Chondrocyte (in vitro differentiated cells): ENCODE measurements around the gene VSTM4. TPM values are rescaled to one million over a fixed set of nuclear protein-coding genes. Genes with fewer than 3 reads are reported as not detected.

Experiments used
- DNase-seq: peaks from one replicate; pipeline ENCODE4 v3.0.0; 2021; ENCODE audit warnings: mixed read lengths, low spot score
- H3K27ac Mint-ChIP-seq: one replicate; pipeline ENCODE4 v1.8.0; 2021; ENCODE audit warnings: mild to moderate bottlenecking, moderate library complexity, mixed read lengths; ENCODE audit not compliant: unreplicated experiment
- H3K27me3 Mint-ChIP-seq: 2 replicates; pipeline ENCODE4 v1.8.0; 2021; ENCODE audit warnings: low read depth, mixed read lengths
- H3K36me3 Mint-ChIP-seq: 2 replicates; pipeline ENCODE4 v1.8.0; 2021; ENCODE audit warnings: low read depth, mixed read lengths
- H3K4me1 Mint-ChIP-seq: 2 replicates; pipeline ENCODE4 v1.8.0; 2021; ENCODE audit warnings: low read depth, mild to moderate bottlenecking, mixed read lengths
- H3K4me3 Mint-ChIP-seq: one replicate; pipeline ENCODE4 v1.8.0; 2021; ENCODE audit warnings: mild to moderate bottlenecking, moderate library complexity, mixed read lengths; ENCODE audit not compliant: unreplicated experiment
- H3K9me3 Mint-ChIP-seq: 2 replicates; pipeline ENCODE4 v1.8.0; 2021; ENCODE audit warnings: low read depth, mixed read lengths
- total RNA-seq: library from RNA; stranded (reverse); gene quantifications from 3 replicates; pipeline ENCODE4 v1.2.1, GENCODE V29; 2021
- TF ChIP-seq, protein P1 (sequence below): fragments of 200-600 bp; sonication (generic); IDR thresholded peaks from 2 replicates; pipeline ENCODE4 v1.5.0; 2021; ENCODE audit warnings: antibody characterized with exemption, mild to moderate bottlenecking, moderate library complexity

The VSTM4 gene
- total RNA-seq, 1 donor from 2014 or later, result 7.2 TPM

DNA sequence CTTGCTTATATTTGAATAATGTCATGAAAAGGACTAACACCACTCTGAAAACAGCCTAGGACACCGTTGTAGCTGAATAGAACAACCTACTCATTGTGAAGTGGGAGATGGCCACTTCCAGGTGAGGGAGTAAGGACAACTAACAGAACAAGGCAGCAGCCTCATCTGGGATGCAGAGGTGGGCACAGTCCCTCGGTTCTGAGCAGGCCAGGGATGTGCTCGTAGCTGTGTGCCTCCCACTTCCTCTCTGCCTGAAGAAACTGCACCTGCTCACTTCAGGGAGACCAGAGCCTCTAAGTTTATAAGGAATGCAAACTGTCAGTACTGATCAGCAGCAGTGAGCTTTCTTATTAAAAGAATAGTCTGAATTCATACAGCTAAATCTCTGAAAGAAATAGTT, 2.5 kb downstream of the VSTM4 start:
- no peak overlapping the region for H3K27ac Mint-ChIP-seq
- no peak for DNase-seq
- peaks cover 2% of the 10 kb centered on the region for H3K36me3 Mint-ChIP-seq
- no peak overlapping the region for H3K4me3 Mint-ChIP-seq
- H3K9me3 Mint-ChIP-seq, result no peaks in the 10 kb centered on the region
- peaks cover 23% of the 10 kb centered on the region for H3K4me1 Mint-ChIP-seq
- TF ChIP-seq, protein P1, sequence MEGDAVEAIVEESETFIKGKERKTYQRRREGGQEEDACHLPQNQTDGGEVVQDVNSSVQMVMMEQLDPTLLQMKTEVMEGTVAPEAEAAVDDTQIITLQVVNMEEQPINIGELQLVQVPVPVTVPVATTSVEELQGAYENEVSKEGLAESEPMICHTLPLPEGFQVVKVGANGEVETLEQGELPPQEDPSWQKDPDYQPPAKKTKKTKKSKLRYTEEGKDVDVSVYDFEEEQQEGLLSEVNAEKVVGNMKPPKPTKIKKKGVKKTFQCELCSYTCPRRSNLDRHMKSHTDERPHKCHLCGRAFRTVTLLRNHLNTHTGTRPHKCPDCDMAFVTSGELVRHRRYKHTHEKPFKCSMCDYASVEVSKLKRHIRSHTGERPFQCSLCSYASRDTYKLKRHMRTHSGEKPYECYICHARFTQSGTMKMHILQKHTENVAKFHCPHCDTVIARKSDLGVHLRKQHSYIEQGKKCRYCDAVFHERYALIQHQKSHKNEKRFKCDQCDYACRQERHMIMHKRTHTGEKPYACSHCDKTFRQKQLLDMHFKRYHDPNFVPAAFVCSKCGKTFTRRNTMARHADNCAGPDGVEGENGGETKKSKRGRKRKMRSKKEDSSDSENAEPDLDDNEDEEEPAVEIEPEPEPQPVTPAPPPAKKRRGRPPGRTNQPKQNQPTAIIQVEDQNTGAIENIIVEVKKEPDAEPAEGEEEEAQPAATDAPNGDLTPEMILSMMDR, result no peak
- H3K27me3 Mint-ChIP-seq, result no peaks in the 10 kb centered on the region

DNA sequence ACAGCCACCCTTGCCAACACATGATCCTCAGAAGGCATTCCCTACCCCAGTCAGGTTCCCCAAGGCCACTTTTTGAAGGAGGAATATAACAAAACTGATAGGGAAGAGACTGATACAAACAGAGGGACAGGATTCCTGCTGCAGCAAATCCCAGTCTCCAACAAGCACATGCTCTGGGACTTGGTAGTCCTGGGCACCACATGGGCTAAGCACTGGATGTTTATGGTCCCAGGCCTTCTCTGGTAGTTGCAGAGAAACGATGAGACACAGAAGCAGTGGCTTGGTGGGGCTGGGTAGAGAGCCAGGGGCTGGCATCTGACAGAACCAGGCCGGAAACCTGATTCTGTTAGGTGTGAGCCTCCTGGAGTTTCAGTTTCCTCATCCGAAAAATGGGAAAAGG, 3.2 kb downstream of the VSTM4 start:
- no peak overlapping the region for H3K27ac Mint-ChIP-seq
- H3K27me3 Mint-ChIP-seq, result no peaks in the 10 kb centered on the region
- TF ChIP-seq, protein P1, result no peak
- no peaks in the 10 kb centered on the region for H3K9me3 Mint-ChIP-seq
- H3K4me1 Mint-ChIP-seq, result peaks cover 24% of the 10 kb centered on the region
- no peak for DNase-seq
- peaks cover 2% of the 10 kb centered on the region for H3K36me3 Mint-ChIP-seq
- H3K4me3 Mint-ChIP-seq, result no peak overlapping the region

DNA sequence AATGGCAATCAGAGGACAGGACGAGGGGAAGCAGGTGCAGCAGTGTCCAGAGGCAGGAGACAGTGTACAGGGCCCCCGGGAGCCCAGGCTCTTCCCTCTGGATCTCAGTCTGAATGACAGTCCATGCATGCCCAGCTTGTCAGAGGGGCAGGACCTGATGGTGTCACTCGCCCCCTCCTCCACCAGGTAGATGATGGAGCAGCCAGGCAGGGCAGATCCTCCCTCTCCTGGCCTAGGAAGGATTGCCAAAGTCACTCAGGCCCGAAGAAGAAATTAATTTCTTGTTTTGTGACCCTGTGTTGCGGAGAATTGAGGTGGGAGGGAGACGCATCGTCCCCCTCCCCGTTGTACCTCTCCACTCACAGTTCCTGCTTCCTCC, 4.0 kb downstream of the VSTM4 start:
- Mint-ChIP-seq H3K36me3 (peaks cover 2% of the 10 kb centered on the region), H3K4me3 (no peak overlapping the region), H3K27ac (no peak overlapping the region), H3K4me1 (peaks cover 32% of the 10 kb centered on the region), H3K9me3 (no peaks in the 10 kb centered on the region), H3K27me3 (no peaks in the 10 kb centered on the region)
- DNase-seq, result no peak
- TF ChIP-seq, protein P1, result no peak

DNA sequence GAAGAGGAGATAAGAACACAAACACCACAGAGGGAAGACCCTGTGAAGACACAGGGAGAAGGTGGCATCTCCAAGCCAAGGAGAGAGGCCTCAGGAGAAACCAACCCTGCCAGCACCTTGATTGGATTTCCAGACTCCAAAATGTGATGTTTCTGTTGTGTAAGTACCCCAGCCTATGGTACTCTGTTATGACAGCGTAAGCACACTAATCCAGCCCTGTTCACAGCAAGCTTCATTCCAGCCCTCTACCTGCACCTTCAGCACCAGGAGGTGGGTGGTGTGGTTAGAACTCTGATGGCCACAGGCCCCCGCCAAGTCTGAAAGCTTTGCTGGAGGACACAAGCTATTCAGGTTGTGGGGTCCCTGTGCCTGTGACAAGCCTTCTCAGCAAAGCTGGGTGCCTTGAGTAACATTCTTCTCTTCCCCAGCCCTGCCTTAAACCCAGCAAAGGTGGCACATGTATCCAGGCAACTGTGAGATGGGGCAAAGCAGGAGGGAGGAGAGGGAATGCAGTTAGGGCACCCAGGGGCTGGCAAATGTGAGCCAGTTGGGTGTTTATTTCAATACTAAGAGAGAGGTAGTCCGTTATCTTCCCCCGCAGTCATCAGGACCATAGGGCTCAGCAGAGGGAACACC, 4.5 kb downstream of the VSTM4 start:
- no peaks in the 10 kb centered on the region for H3K9me3 Mint-ChIP-seq
- no peaks in the 10 kb centered on the region for H3K27me3 Mint-ChIP-seq
- peaks cover 2% of the 10 kb centered on the region for H3K36me3 Mint-ChIP-seq
- H3K4me1 Mint-ChIP-seq, result peaks cover 32% of the 10 kb centered on the region
- DNase-seq, result no peak
- H3K4me3 Mint-ChIP-seq, result no peak overlapping the region
- TF ChIP-seq, protein P1, result no peak
- H3K27ac Mint-ChIP-seq, result no peak overlapping the region

DNA sequence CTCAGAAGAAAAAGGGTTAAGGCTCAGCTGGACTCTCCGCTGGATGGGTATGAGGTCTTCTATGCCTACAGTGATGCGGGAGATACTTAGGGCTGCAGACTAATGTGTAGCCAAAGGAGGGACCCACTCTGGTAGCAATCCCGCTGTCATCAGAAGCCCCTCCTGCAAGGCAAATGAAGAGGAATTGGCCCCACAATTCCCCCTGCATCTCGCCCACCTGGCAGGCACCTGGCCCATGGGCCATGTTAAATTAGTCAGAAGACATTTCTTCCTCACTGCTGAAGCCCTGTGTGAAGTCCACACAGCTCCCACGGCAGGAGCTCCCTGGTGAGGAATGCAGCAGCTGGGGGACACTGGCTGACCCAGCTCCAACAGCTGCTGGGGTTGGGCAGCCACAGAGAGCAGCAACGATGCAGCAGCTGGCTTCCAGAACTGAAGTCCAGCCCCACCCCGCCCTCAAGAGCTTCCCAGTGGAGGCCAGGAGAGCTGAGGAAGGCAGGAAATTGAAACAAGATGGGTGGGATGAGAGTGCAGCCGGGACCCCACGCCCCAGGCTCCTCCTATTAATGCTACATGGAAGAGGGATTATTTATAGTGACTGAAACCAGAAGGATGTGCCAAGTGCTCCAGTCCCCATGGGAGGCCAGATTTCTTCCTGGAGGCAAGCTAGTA, 5.5 kb downstream of the VSTM4 start:
- Mint-ChIP-seq H3K9me3 (no peaks in the 10 kb centered on the region), H3K27me3 (no peaks in the 10 kb centered on the region), H3K27ac (peak overlapping the region; percentile 63), H3K36me3 (peaks cover 2% of the 10 kb centered on the region), H3K4me3 (peak overlapping the region; percentile 9), H3K4me1 (peaks cover 31% of the 10 kb centered on the region)
- TF ChIP-seq, protein P1, result no peak
- DNase-seq, result no peak
